T-helper 9 cell (primary cell): ENCODE data around the gene DHFR.
"Not testable (repeated sequence)": the region's sequence is repeated elsewhere in the genome, so short reads cannot be mapped to it uniquely, and the experiment has no call there.

ENCODE experiments used
- DNase-seq: peaks from one replicate; pipeline ENCODE4 v3.0.0-alpha.2; 2020
- total RNA-seq, 2 donors: gene quantifications; one replicate each; lab custom pipeline; 2026; lab: John Stamatoyannopoulos, UW

The DHFR gene
- 5.3 to 7.6 reads per million in 2 donors for total RNA-seq

GRCh38 chr5:80654391-80655230 lies at the start of gene DHFR, which contains the start of gene MSH3:
TSS of gene DHFR (minus strand) at chr5:80654983. CDS start at chr5:80654489, 494 bp downstream.
TSS of gene MSH3 (plus strand) at chr5:80654652. CDS start at chr5:80654728, 76 bp downstream.
- DNase-seq = peak; percentile 86

GRCh38 chr5:80704221-80704620 lies 49.4 kb upstream of the DHFR start:
- DNase-seq = no peak

- DNase-seq = no peak
Measured at GRCh38 chr5:80703747-80704146, 49.0 kb upstream of the DHFR start.

- DNase-seq = no peak
Measured at GRCh38 chr5:80703291-80703690, 48.5 kb upstream of the DHFR start.

- no peak for DNase-seq
Measured at GRCh38 chr5:80701597-80701996, 46.8 kb upstream of the DHFR start.

- no peak for DNase-seq
Measured at GRCh38 chr5:80698369-80698768, 43.6 kb upstream of the DHFR start.

- no peak for DNase-seq
Measured at GRCh38 chr5:80697100-80697499, 42.3 kb upstream of the DHFR start.

GRCh38 chr5:80696450-80696849 lies 41.7 kb upstream of the DHFR start:
- DNase-seq = no peak

GRCh38 chr5:80695666-80696065 lies 40.9 kb upstream of the DHFR start:
- no peak for DNase-seq

- DNase-seq = no peak
Measured at GRCh38 chr5:80689627-80690026, 34.8 kb upstream of the DHFR start.

GRCh38 chr5:80688648-80689420 lies 34.1 kb upstream of the DHFR start:
- no peak for DNase-seq

GRCh38 chr5:80686757-80687156 lies 32.0 kb upstream of the DHFR start:
- no peak for DNase-seq

- no peak for DNase-seq
Measured at GRCh38 chr5:80676706-80677105, 21.9 kb upstream of the DHFR start.

- DNase-seq = peak; percentile 57
Measured at GRCh38 chr5:80672140-80672736, 17.5 kb upstream of the DHFR start.

- DNase-seq = no peak
Measured at GRCh38 chr5:80668016-80668969, 13.5 kb upstream of the DHFR start.

- DNase-seq = no peak
Measured at GRCh38 chr5:80667384-80667783, 12.6 kb upstream of the DHFR start.

- DNase-seq = no peak
Measured at GRCh38 chr5:80665057-80665456, 10.3 kb upstream of the DHFR start.

GRCh38 chr5:80662108-80662507 lies 7.3 kb upstream of the DHFR start:
- no peak for DNase-seq

- not testable (repeated sequence) for DNase-seq
Measured at GRCh38 chr5:80660661-80661060, 5.9 kb upstream of the DHFR start.

- no peak for DNase-seq
Measured at GRCh38 chr5:80659106-80659505, 4.3 kb upstream of the DHFR start.

GRCh38 chr5:80656425-80656824 lies 1.6 kb upstream of the DHFR start:
- no peak for DNase-seq

GRCh38 chr5:80655231-80655774 lies 520 bp upstream of the DHFR start:
- no peak for DNase-seq
